OCI-M1 (cell line): ENCODE measurements around the gene SPDYE2B.
"Not testable (repeated sequence)": the region's sequence is repeated elsewhere in the genome, so short reads cannot be mapped to it uniquely, and the experiment has no call there.

ENCODE experiments used
- DNase-seq: peaks from one replicate; lab custom pipeline; 2025; lab: John Stamatoyannopoulos, UW

SPDYE2B gene

DNA sequence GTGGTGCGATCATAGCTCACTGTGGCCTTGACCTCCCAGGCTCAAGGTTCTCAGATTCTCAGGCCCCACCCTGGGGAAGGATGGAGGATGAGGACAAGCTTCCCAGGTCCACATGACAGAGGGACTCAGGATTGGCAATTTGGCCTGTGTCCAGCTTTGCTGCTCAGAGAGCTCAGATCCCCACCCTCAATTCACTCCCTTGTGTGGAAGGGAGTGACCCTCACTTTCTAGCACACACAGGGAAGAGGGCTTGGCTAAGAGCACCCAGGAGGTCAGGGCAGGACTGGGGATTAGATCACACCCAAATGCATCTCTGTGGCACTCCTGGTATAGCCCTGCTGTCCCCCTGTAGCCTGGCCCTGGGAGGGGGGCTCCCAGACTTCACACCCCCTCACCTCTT lies 6.7 kb upstream of the SPDYE2B start:
- not testable (repeated sequence) for DNase-seq

DNA sequence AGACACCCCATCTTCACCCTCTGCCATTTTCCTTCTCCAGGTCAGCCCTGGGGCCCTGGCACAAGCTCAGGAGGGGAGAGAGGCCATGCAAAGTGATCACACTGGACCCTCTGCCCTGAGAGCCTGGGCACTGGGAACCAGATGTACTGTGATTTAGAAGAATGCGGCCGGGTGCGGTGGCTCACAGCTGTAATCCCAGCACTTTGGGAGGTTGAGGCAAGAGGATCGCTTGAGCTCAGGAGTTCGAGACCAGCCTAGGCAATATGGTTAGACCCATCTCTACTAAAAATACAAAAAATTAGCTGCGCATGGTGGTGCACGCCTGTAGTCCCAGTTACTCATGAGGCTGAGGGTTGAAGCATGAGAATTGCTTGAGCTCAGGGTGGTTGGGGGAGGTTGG lies 2.3 kb upstream of the SPDYE2B start:
- DNase-seq: not testable (repeated sequence)

DNA sequence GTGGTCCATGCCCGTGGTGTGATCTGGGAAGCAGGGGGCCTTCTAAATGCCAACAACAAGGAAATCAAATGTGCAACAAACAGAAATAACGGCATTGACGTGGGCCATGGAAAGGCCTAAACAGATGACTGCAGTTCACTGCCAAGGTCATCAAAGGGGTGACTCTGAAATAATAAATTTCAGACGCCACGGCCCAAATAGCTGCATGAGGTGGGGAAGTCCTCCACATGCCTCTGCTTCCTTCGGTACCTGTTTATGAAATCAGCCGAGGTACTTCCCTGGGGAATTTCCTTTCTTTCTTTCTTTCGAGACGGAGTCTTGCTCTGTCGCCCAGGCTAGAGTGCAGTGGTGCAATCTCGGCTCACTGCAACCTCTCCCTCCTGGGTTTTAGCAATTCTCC lies 14.6 kb downstream of the SPDYE2B start:
- DNase-seq: not testable (repeated sequence)

DNA sequence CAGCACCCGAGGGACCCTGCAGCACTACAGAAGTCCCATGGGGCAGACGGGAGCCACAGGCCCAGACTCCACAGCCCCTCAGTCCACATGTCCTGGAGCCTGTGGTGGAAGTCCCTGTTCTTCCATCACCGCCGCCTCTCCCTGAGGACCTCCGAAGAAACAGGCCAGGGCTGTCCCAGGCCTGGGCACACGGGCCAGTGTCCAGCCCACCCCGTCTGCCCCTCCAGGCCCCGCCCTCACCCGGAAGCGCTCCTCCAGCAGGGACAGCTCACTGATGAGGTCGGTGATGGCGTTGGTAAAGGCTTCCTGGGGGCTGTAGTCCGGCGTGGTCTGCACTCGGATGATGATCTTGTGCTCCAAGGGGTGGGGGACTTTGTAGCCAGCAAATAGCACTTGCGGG lies 16.7 kb downstream of the SPDYE2B start:
- DNase-seq: not testable (repeated sequence)

DNA sequence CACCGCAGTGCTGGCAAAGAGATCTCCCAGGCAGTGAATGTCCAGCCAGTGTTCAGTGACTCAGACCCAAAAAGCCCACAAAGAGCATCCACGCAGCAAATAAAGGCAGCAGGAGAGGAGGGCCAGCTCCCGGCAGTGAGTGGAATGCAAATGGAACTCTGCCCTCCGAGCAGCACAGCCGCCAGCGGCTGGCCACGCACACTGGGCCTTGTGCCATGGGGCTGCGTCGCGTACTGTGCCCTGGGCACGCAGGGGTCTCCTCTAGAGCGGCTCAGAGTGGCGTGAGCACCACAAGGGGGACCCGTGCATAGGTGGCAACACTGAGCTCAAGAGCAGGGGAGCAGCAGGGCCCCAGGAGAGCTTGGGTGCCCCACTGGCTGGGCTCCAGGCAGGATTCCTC lies 17.4 kb downstream of the SPDYE2B start:
- not testable (repeated sequence) for DNase-seq

DNA sequence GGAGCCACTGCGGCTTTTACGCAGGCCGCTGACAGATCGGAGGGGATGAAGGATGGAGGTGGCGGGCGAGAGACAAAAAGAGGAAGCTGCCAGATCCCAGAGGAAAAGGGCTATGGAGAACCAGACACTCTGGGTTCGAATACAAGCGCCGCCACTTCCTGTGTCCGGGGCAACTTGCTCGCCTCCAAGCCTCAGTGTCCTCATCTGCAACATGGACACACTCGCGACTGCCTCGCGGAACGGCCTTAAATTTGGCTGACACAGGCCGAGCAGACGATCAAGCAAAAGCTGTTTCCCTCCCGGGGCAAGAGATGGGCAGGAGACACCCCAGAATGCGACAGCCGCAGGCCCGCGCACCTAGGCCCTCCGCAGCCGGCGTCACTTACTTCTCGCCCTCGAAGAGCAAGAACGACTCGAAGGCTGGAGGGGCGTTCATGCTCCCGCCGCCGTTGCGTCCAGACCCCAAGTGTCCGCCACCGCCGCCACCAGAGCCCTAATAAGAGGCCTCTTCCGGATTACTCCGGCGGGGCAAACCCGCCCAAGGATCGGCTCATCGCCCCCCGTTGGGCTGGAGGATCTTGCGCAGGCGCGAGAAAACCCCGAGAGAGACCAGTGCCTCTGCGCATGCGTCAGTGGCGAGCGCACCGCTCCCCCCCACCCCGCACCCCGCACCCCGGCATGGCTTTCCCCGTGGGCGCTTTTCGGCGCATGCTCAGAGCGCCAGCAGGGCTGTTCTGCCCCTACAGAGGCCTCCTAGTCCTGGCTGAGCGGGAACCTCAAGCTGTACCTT lies 21.2 kb downstream of the SPDYE2B start, which contains the start of gene POLR2J2:
Gene POLR2J2, minus strand, starts transcription at position 498 of the 790 bp plus-strand sequence. Its CDS starts 62 bp downstream, at position 436.
- DNase-seq: not testable (repeated sequence)

DNA sequence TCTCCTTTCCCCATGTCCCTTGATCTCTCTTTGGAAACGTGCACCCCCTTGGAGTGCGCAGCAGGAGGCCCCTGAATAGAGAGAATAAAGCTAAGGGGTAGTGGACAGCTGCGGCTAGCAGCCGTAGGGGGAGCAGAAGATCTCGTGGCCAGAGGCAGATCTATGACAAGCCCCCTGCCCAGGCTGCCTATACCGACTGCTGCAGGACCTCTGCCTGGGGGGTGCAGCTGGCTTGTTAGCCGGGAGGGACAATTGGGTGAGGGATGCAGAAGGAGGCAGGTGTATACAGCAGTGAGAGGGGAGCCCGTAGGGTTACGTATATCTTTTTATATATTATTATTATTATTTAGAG lies 21.8 kb downstream of the SPDYE2B start:
- DNase-seq: not testable (repeated sequence)

DNA sequence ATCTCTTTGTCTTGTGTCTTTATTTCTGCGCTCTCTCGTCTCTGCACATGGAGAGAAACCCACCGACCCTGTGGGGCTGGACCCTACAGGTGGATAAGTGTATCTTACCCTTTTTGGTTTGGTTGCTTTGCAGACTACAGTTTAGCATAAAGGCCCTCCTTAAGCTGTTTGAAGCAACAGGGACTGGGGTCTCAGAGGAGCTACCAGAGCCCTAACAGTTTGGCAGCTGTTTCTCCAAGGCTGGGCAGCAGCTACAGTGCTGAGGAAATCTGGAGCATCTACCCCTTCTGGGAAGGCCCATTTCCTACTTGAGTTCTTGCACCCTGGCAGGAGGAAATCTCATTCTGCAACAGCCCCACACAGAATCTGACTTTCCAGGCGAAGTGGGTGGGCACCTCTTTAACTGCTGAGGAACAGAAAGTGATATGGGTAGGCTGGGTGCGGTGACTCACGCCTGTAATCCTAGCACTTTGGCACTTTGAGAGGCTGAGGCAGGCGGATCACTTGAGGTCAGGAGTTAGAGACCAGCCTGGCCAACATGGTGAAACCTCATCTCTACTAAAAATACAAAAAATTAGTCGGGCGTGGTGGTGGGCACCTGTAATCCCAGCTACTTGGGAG lies 23.4 kb downstream of the SPDYE2B start:
- DNase-seq: not testable (repeated sequence)

DNA sequence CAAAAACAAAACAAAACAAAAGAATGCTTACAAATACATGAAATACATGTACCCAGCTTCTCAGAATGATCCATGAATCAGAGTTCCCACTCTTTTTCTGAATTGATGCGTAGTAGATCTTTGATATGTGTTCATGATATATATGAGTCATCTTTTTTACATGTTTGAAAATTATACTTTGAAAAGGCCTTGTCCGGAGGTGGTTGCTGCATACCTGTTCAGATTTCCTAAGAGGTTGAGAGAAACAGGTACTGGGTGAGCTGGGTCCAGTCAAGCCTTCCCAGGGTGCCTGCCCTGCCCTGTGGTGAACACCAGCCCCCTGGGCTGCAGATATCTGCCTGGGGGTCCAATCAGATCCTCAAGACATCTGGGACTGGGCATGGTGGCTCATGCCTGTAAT lies 25.4 kb downstream of the SPDYE2B start:
- not testable (repeated sequence) for DNase-seq

DNA sequence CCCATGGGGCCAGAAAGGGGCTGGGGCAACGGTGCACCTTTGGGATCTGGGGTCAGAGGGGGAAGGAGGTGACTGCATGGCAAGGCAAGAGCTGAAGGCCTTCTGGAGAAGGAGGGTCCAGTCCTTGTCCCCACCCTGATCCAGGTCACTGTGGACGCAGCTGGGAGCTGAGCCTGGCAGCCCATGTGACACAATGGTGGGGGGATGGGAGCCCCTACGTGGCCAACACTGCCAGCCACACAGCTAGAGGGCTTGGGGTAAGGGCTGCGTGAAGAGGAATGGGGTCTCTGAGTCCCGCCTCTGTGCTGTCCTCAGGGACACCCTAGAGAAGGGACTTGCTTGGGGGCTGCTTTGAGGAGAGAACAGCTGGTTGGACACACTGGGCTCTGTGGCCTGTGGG lies 30.7 kb downstream of the SPDYE2B start:
- not testable (repeated sequence) for DNase-seq

DNA sequence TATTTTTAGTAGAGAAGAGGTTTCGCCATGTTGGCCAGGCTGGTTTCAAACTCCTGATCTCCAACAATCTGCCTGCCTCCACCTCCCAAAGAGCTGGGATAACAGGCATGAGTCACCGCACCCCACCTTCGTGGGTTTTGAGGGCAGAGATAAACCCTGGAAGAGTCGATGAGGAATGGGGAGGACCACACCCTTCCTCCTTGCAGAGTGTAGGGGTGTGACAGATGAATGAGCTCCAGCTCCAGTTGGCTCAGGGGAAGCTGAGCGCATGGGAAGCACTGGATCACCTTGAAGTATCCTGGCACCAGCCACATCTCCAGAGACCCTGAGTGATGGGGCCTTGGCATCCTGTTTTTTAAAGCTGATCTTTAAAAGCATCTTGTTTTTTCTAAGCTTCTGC lies 32.4 kb downstream of the SPDYE2B start:
- DNase-seq: not testable (repeated sequence)

DNA sequence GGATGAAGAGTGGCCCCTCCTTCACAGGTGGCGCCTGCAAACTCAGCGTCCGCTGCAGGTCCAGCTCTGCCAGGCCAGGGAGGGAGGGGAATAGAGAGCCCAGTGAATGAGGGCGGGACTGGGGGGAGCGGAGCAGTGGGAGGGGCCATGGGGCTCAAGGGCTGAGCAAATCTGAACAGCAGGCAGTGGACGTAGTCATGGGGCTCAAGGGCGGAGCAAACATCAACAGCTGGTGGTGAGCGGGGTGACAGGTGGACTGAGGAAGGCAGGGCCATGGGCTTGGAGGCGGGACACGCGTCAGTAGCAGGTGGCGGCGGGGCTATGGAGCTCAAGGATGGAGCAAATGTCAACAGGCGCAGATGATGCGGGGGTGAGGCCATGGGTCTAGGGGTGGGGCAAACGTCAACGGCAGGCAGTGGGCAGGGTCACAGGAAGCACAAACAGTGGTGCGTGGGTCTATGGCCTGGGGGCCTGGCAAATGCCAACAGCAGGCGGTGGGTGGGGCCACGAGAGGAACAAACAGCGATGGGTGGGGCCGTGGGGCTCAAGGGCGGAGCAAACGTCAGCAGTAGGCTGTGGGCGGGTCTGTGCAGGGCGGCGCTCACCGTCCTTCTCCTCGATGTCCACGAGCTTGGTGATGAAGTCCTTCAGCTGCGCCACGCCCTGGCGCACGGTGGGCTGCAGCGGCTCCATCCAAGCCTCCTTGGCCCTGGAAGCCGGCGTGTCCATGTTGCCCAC lies 38.3 kb downstream of the SPDYE2B start:
- not testable (repeated sequence) for DNase-seq

DNA sequence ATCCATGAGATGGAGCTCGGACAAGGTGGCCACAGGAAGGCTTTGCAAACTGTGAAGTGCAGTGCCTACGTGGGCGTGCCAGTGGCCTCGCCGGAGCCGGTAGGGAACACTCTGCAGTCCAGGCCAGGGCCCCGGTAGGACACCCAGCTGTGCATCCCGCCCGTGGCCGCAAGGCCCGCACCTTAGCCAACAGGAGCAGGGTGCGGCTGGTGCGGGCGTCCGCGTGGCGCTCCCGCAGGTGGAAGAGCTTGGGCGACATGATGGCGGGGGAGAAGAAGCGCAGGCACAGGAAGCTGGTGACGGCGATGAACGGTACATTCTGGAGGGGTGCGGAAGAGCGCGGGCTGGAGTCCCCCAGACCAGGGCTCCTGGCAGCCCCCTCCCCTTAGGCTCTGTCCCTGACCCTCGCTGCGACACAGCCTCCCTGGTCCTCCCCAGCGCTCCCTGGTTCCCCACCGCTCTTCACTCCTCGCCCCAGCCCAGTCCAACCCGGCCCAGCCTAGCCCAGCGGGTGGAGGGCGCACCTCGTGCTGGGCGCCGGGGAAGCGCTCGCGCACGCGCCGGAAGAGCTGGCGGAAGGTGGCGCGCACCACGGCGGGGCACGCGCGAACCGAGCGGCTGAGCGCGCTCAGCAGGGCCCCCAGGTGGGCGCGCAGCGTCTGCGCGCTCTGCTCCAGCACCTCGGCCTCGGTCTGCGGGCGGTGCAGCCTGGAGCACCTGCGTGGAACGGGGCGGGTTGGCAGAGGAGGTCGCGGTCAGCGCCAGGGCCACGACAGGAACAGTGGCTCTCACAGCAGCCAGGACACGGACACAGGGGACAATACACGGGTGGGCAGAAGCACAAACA lies 39.5 kb downstream of the SPDYE2B start:
- DNase-seq: not testable (repeated sequence)

DNA sequence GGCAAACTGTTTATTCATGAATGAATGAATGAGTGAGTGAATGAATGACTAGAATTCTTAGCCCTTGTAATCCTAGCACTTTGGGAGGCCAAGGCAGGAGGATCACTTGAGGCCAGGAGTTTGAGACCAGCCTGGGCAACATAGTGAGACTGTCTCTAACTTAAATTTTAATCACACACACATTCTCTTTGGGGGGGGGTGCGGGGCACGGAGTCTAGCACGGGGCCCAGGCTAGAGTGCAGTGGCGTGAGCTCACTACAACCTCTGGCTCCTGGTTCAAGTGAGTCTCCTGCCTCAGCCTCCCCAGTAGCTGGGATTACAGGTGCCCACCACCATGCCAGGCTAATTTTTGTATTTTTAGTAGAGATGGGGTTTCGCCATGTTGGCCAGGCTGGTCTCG lies 40.5 kb downstream of the SPDYE2B start:
- not testable (repeated sequence) for DNase-seq

DNA sequence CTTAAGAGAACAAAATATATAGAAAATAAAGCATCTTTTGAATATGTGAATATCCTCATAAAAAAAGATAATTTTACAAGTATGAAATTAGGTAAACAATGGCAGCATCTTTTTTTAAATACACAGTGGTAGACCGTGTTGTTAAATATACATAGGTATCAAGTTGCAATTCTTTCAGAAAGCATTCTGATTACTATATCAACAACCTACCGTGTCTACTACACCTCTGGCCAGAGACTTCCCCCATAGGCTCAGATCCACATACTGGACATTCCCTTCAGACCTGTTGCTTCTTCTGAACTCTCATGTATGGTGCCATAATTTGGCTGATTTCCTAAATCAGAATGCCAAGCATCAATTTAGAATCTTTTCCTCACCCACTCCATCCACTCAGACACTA lies 43.9 kb downstream of the SPDYE2B start:
- DNase-seq: not testable (repeated sequence)

DNA sequence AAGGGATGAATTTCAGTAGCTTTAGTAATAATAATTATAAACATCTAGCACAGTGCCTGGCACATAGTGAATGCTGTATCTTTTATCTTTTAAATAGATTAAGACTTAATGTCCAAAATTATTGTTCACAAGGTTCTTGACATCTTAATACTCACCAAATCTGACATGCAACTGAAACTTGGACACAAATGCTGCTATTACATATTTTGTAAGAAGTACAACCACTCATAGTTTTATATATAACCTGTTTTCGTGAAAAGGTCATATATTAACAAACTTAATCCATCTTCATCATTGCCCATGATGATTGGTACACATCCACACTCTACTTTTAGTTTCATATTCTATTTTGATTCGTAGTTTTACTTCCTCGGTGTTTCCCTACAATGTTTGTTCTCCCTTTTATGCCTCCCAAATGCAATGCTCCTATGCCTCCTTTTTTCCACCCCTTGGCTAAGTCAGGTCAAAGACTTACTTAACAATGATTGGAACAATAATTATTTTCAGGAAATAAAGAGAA lies 45.0 kb downstream of the SPDYE2B start:
- DNase-seq: not testable (repeated sequence)

DNA sequence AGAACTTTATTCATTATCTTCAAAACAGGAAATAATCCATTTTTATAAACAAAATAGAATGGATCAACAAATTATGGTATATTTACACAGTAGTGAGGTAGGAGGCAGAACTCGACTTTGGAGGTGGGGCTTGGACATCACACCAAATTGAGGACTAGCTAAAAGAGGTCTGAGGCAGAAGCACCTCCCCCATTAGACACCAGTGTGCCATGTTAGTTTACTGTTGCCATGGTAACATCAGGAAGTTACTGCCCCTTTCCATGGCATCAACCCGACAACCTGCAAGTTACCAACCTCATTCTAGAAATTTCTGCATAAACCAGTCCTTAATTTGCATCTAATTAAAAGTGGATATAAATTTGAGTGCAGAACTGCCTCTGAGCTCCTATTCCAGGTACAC lies 45.9 kb downstream of the SPDYE2B start:
- not testable (repeated sequence) for DNase-seq

DNA sequence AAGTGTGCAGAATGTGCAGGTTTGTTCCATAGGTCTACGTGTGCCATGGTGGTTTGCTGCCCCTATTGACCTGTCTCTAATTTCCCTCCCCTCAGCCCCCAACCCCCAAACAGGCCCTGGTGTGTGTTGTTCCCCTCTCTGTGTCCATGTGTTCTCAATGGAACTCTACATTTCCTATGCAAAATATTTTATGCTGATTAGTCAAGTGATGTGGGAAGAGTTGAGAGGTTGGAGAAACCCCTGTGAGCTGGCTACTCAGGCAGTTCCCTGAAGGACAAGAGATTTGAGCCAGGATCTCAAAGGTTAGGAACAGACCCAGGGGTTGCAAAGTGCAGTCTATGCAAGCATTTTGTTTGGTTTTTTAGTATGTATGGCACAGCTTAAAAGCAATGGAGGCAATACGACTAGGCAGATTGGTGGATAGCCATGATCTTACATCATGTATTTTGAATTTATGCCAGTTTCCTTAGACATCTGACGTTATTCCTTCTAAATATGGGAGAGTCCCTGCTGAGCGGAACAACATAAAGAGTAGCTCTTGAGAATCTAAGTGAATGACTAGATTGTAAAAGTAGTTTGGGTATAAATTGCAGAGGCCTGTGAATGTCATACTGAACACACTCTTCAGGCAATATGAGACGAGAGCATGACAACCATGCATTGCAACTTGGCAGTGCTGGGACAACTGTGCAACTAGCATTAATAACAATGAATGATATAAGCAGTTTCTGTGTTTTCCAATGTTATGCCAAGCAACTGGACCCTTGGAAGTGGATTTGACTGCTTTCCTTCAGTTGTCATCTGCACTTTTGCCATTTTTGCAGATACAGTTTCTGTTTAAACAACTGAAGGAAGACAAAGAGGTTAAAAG lies 47.8 kb downstream of the SPDYE2B start:
- DNase-seq: not testable (repeated sequence)

DNA sequence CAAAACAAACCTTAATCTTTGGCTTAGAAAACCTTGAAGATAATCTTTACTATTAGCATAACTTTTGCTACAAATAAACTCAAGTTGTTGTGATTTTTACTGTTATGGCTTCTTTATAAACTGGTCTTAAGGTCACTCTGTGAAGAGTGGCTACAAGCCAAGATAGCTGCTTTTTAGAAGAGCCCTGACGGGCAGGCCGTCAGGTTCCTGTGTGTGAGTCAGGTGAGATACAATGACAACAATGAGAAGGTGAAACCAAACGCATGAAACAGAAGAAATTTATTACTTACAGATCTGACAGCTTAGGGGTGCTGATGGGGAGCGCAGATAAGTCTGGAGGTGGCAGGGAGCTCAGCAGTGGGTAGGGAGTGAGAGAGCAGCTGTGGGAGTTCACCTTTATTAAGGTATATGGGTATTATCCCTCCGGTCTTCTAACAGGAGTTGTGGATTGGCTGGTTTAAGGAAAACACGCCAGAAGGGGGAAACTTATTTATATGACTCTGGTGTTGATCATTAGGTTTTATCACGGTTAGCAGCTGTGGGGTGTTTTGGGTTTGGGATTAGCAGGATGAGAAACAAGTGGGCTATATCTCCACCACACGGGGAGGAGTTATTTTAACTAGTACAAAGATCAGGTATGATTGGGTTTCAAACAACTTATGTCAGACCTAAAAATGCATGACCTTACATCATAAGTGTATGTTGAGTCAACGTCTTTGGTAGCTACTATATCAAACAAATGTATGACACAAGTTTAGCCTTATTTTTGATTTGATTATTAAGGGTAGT lies 49.0 kb downstream of the SPDYE2B start:
- DNase-seq: not testable (repeated sequence)
